Omental fat pad (tissue), 4 donors: ENCODE measurements around the gene SCN2B. TPM values are rescaled to one million over a fixed set of nuclear protein-coding genes. Genes with fewer than 3 reads are reported as not detected.

Experiments
- ATAC-seq: fragments of 150-250 bp; one replicate; pipeline ENCODE4 v1.9.1; 2016; ENCODE audit warnings: mild to moderate bottlenecking, moderate library complexity; ENCODE audit not compliant: low FRiP score
- DNase-seq: peaks from one replicate; pipeline ENCODE4 v3.0.0-alpha.2; 2019; ENCODE audit warnings: low spot score
- total RNA-seq, 4 donors: library from RNA; depleted of rRNA; stranded (reverse); fragments of >200 nt; gene quantifications; one replicate each; pipeline ENCODE4 v1.1.0, GENCODE V29; 2016
- TF ChIP-seq, protein P1 (sequence below), 3 donors: fragments of 450-650 bp; IDR thresholded peaks; one replicate each; pipeline ENCODE4 v1.5.1; 2016 to 2017; ENCODE audit warnings: antibody characterized with exemption in 3 of 3, mild to moderate bottlenecking in 3 of 3, moderate library complexity in 2 of 3

SCN2B gene
- total RNA-seq, 4 donors from 2014 or later: 0.28 to 0.47 TPM; not detected in 2

DNA sequence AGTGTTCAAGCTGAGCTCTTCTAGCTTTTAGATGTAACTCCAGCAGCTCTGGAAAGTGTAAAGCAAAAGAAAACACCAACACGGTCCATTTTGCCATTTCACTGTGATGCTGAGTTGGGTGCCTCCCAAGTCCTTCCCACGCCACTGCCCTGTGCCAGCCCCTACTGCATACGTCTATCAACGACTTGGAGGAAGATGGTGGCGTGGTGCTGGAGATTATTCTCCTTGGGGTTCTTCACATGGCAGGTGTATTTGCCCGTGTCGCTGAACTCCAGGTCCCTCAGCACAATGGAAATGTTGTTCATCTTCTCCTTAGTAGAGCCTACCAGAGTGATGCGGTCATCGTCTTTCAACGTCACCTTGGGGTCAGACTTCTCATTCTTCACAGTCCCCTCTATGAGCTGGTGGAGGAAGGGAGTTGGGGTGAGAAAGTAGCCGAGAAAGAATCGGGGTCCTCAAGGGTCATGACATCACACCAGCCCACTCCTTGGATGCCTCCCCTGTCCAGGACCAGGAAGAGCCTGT lies 32.7 kb downstream of the SCN2B start:
- no peak for ATAC-seq
- TF ChIP-seq, protein P1, sequence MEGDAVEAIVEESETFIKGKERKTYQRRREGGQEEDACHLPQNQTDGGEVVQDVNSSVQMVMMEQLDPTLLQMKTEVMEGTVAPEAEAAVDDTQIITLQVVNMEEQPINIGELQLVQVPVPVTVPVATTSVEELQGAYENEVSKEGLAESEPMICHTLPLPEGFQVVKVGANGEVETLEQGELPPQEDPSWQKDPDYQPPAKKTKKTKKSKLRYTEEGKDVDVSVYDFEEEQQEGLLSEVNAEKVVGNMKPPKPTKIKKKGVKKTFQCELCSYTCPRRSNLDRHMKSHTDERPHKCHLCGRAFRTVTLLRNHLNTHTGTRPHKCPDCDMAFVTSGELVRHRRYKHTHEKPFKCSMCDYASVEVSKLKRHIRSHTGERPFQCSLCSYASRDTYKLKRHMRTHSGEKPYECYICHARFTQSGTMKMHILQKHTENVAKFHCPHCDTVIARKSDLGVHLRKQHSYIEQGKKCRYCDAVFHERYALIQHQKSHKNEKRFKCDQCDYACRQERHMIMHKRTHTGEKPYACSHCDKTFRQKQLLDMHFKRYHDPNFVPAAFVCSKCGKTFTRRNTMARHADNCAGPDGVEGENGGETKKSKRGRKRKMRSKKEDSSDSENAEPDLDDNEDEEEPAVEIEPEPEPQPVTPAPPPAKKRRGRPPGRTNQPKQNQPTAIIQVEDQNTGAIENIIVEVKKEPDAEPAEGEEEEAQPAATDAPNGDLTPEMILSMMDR (IDR thresholded peaks at IDR 0.05): no peak
- DNase-seq: peak; percentile 11

DNA sequence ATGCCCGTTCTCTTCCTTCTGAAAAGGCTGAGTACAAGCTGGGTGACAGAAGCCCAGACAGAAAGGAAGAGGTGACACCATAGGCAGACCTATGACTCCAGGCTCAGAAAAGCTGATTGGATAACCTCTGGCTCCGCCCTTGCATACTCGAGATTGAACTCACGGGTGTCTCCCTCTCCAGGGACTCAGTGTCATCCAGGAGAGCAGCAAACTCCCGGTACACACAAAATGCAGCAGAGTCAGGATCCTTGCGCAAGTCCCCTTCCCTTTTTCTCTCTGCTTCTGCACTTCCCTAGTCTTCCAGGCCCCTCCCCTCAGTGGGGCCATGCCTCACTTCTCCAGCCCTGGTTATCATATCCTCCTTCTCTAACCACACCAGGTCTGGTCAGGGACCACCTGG lies 33.6 kb downstream of the SCN2B start:
- no peak for ATAC-seq
- no peak for DNase-seq
- TF ChIP-seq, protein P1 (IDR thresholded peaks at IDR 0.05): no peak

DNA sequence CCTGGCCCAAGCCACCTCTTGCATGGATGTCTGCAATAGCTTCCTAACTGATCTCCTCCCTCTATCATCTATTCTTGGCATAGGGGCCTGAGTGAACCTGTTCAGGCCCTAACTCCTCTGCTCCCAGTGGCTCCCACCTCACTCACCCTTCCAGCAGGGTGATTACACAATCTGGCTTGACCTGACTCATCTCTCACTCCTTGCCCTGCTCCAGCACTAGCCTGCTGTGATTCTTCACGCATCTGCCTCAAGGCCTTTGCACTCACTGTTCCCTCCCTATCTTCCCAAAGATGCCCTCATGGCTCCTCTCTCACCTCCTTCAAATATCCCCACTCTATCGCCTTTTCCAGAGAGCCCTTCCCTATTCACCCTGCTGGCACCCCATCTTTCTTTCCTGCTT lies 34.4 kb downstream of the SCN2B start:
- no peak for DNase-seq
- TF ChIP-seq, protein P1 (IDR thresholded peaks at IDR 0.05): no peak
- peak; percentile 61 for ATAC-seq

DNA sequence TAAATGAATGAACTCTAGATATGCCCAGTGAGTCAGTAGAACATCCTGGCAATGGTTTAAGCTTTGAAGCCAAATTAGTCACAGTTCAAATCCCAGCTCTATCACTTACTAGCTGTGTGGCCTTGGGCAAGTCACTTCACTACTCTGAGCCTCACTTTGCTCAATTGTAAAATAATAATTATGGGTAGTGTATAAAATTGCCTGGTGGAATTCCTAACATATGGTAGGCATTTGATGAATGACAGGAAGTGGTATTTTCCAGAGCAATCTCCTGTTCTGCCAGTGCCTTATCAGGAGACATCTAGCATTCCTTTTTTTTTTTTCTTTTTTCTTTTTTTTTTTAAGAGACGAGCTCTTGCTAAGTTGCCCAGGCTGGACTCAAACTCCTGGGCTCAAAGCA lies 36.9 kb downstream of the SCN2B start:
- DNase-seq: no peak
- ATAC-seq: no peak
- TF ChIP-seq, protein P1 (IDR thresholded peaks at IDR 0.05): no peak

DNA sequence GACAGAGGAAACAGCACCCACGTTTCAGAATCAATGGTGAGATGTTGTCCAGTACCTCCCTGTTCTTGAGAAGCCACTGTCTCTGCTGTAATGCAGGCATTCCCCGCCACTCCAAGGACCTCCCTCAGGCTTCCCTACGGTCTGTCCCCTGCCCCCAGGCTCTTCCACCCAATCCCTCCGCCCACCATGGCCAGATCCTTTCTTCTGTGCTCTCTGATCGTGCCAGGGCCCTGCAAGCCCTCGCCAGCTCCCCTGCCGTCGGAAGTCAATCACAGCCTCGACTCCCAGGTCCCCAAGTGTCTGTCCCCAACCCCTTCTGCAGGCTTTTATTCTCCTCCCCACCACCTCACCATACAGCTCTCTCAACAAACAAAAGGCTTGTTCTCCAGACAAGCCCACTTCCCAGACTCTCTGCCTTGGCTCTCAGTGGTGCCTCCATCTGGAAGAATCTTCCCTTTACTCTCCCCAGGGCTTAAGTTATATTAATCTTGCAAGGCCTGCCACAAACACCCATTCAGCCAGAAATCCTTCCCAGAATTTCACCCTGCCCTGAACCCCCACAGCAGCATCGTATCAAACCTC lies 37.5 kb downstream of the SCN2B start:
- DNase-seq: no peak
- no peak for ATAC-seq
- TF ChIP-seq, protein P1 (IDR thresholded peaks at IDR 0.05): no peak

DNA sequence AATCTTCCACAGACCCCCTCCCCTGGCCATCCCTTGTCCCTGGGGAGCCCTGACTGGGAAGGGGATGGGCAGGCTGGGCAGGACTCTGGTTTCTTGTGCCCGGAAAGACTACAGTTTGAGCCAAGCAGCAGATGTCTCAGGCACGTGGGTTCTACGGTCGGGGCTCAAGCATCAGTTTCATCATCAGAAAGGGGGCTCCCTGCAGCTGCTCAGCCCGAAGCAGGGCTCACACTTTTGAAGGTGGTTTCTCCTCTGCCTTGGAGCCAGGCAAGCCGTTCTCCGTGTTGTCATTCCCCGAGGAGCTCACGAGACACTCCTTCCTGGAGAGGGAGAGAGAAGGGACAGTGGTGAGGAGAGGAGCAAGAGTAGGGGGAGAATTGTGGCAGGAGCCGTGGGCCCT lies 39.6 kb downstream of the SCN2B start:
- ATAC-seq (no peak), DNase-seq (no peak)
- TF ChIP-seq, protein P1 (IDR thresholded peaks at IDR 0.05): no peak

DNA sequence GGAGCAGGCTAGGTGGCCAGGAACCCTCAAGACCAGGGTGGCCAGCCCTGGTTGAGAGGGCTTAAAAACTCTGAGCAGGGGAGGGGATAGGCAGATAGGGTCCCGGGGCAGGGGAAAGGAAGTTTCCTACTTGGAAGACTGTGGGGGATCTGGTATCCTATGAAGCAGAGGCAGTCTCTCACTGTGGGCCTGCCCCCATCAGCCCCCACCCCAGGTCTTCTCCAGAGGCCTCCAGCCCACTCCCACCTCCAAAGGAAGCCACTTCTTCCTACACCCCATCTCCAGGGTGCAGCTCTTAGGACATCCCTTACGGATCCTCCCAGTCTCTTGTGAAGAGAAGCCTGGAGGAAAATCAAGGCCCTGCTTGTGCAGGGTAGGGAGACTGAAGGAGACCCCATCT lies 40.1 kb downstream of the SCN2B start:
- ATAC-seq: no peak
- DNase-seq: no peak
- TF ChIP-seq, protein P1 (IDR thresholded peaks at IDR 0.05): no peak
